ENCODE measurements around the gene ARHGAP30. TPM values are rescaled to one million over a fixed set of nuclear protein-coding genes. Genes with fewer than 3 reads are reported as not detected.

Gene ARHGAP30
- total and polyA plus RNA-seq, 2 of the 8 experiments (the other 6 are each of a cell fraction or from before 2014, with no cell fraction given): 0.27 to 0.39 TPM

GRCh38 chr1:161081519-161081918, 11.8 kb upstream of the ARHGAP30 start (continued):
- TF ChIP-seq CHD7 (IDR thresholded peaks at IDR 0.05; ENCODE audit: insufficient replicate concordance, low read length) (no peak), SRF (IDR thresholded peaks at IDR 0.05; ENCODE audit: low read depth, low read length) (no peak), KDM4A (IDR thresholded peaks at IDR 0.05; ENCODE audit: low read depth, low read length, severe bottlenecking) (no peak), BRCA1 (IDR thresholded peaks at IDR 0.05; ENCODE audit: low read depth, low read length) (no peak), TBP (IDR thresholded peaks at IDR 0.05; ENCODE audit: low read depth, low read length) (no peak), SIRT6 (IDR thresholded peaks at IDR 0.05; ENCODE audit: low read length) (no peak), YY1 (IDR thresholded peaks at IDR 0.05; ENCODE audit: low read depth, low read length) (no peak), CREB1 (IDR thresholded peaks at IDR 0.05) (no peak), ZNF274 (IDR thresholded peaks at IDR 0.05; ENCODE audit: borderline replicate concordance, extremely low read depth, low read length) (no peak), TEAD4 (IDR thresholded peaks at IDR 0.05; ENCODE audit: low read depth, low read length) (no peak), RAD21 (IDR thresholded peaks at IDR 0.05 in 1 of 2, conservative IDR thresholded peaks at IDR 0.05 in 1 of 2; ENCODE audit: low read depth in 2 of 2, low read length in 2 of 2) (no peak), RFX5 (IDR thresholded peaks at IDR 0.05; ENCODE audit: borderline replicate concordance, low read depth, low read length) (no peak), MAFK (IDR thresholded peaks at IDR 0.05; ENCODE audit: low read depth, low read length) (no peak)

Data from H1 (cell line).